ENCODE results near the gene ADAMTS9. TPM values are rescaled to one million over a fixed set of nuclear protein-coding genes. Genes with fewer than 3 reads are reported as not detected.

ADAMTS9 gene
- total and polyA plus RNA-seq, 10 of the 15 experiments (the other 5 are each of a cell fraction or from before 2014, with no cell fraction given) = 0.08 TPM; not detected in 9

- ChIA-PET CTCF (interaction anchor here (2.1 kb wide), 1 partner anchor 9 kb away, joined by 10 read pairs; no protein-coding TSS in a partner anchor), RAD21 (ENCODE audit: unreplicated experiment) (no interaction called here), SMC1A (ENCODE audit: uncharacterized antibody, unreplicated experiment) (interaction anchor here (1.5 kb wide), 1 partner anchor 16 kb away, joined by 3 read pairs; no protein-coding TSS in a partner anchor), POLR2A (no interaction called here)
- H3K27ac ChIP-seq (ENCODE audit: control insufficient read depth, insufficient read depth) = no peak overlapping the region
- FAIRE-seq = no peak
- no peak overlapping the region for H3K9ac ChIP-seq (ENCODE audit: control insufficient read depth, insufficient read depth, low read length)
- H3K4me2 ChIP-seq (ENCODE audit: control insufficient read depth, insufficient read depth) = no peak overlapping the region
- no peaks in the 10 kb centered on the region for H3K9me3 ChIP-seq (replicated peaks; ENCODE audit: control insufficient read depth, insufficient read depth, low read length)
- BruUV-seq (replicated peaks) = no TSS peak
- ATAC-seq = no peak
- H4K20me1 ChIP-seq (ENCODE audit: control insufficient read depth, insufficient read depth) = no peaks in the 10 kb centered on the region
- DNase-seq (ENCODE audit: low read depth, low spot score) = no peak
- in situ Hi-C loops (cut with MboI) = loop anchor here (10.0 kb wide), 1 partner anchor 1195 kb away; no protein-coding TSS in a partner anchor
- intact Hi-C loops (cut with micrococcal nuclease; ENCODE audit: unreplicated experiment) = no loop called here
- H2AFZ ChIP-seq (ENCODE audit: control insufficient read depth, low read depth, low read length) = no peak overlapping the region
- H3K4me1 ChIP-seq (ENCODE audit: control insufficient read depth, insufficient read depth, low read length) = no peaks in the 10 kb centered on the region
- H3K79me2 ChIP-seq (ENCODE audit: control insufficient read depth, insufficient read depth, low read length) = no peaks in the 10 kb centered on the region
- 5% methylated on average over 10 of the region's 10 CpGs for WGBS (ENCODE audit: insufficient coverage, insufficient replicate concordance, low lambda C conversion rate, missing lambda C conversion rate)
- TF ChIP-seq STAT3 (IDR thresholded peaks at IDR 0.05; ENCODE audit: low read depth, low read length) (no peak), GABPA (IDR thresholded peaks at IDR 0.05; ENCODE audit: low read depth) (no peak), ATF3 (IDR thresholded peaks at IDR 0.05; ENCODE audit: borderline replicate concordance, extremely low read depth, low read depth, low read length) (no peak), TCF3 (IDR thresholded peaks at IDR 0.05; ENCODE audit: borderline replicate concordance, insufficient read depth, low read depth, low read length) (no peak), IRF5 (IDR thresholded peaks at IDR 0.05; ENCODE audit: borderline replicate concordance) (no peak), KLF5 (IDR thresholded peaks at IDR 0.05; ENCODE audit: partially characterized antibody) (no peak), ZNF274 (IDR thresholded peaks at IDR 0.05; ENCODE audit: insufficient read depth, insufficient read length) (no peak), CREM (IDR thresholded peaks at IDR 0.05; ENCODE audit: low read depth) (no peak), PKNOX1 (IDR thresholded peaks at IDR 0.05) (no peak), CREB1 (IDR thresholded peaks at IDR 0.05; ENCODE audit: low read depth) (no peak), ZSCAN29 (IDR thresholded peaks at IDR 0.05) (no peak)
- TF ChIP-seq, protein P1, sequence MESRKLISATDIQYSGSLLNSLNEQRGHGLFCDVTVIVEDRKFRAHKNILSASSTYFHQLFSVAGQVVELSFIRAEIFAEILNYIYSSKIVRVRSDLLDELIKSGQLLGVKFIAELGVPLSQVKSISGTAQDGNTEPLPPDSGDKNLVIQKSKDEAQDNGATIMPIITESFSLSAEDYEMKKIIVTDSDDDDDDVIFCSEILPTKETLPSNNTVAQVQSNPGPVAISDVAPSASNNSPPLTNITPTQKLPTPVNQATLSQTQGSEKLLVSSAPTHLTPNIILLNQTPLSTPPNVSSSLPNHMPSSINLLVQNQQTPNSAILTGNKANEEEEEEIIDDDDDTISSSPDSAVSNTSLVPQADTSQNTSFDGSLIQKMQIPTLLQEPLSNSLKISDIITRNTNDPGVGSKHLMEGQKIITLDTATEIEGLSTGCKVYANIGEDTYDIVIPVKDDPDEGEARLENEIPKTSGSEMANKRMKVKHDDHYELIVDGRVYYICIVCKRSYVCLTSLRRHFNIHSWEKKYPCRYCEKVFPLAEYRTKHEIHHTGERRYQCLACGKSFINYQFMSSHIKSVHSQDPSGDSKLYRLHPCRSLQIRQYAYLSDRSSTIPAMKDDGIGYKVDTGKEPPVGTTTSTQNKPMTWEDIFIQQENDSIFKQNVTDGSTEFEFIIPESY (IDR thresholded peaks at IDR 0.05) = no peak
- TF ChIP-seq, protein P2, sequence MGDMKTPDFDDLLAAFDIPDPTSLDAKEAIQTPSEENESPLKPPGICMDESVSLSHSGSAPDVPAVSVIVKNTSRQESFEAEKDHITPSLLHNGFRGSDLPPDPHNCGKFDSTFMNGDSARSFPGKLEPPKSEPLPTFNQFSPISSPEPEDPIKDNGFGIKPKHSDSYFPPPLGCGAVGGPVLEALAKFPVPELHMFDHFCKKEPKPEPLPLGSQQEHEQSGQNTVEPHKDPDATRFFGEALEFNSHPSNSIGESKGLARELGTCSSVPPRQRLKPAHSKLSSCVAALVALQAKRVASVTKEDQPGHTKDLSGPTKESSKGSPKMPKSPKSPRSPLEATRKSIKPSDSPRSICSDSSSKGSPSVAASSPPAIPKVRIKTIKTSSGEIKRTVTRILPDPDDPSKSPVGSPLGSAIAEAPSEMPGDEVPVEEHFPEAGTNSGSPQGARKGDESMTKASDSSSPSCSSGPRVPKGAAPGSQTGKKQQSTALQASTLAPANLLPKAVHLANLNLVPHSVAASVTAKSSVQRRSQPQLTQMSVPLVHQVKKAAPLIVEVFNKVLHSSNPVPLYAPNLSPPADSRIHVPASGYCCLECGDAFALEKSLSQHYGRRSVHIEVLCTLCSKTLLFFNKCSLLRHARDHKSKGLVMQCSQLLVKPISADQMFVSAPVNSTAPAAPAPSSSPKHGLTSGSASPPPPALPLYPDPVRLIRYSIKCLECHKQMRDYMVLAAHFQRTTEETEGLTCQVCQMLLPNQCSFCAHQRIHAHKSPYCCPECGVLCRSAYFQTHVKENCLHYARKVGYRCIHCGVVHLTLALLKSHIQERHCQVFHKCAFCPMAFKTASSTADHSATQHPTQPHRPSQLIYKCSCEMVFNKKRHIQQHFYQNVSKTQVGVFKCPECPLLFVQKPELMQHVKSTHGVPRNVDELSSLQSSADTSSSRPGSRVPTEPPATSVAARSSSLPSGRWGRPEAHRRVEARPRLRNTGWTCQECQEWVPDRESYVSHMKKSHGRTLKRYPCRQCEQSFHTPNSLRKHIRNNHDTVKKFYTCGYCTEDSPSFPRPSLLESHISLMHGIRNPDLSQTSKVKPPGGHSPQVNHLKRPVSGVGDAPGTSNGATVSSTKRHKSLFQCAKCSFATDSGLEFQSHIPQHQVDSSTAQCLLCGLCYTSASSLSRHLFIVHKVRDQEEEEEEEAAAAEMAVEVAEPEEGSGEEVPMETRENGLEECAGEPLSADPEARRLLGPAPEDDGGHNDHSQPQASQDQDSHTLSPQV (IDR thresholded peaks at IDR 0.05) = no peak
- peaks cover 0 to 3% of the 10 kb centered on the region in 2 experiments; a peak in 1 of 4 replicates for H3K27me3 ChIP-seq (replicated peaks in 1 of 2; ENCODE audit: control insufficient read depth in 2 of 2, insufficient read depth in 2 of 2, low read length in 1 of 2)
- H3K4me3 ChIP-seq = no peak overlapping the region
- H3K36me3 ChIP-seq (ENCODE audit: control insufficient read depth in 2 of 2, insufficient read depth in 2 of 2, low read length in 1 of 2) = no peaks in the 10 kb centered on the region
Observed at GRCh38 chr3:64539451-64540196, 148.2 kb downstream of the ADAMTS9 start.
